ENCODE data around the gene TCF7L2. TPM values are rescaled to one million over a fixed set of nuclear protein-coding genes. Genes with fewer than 3 reads are reported as not detected.
A peak's percentile ranks its signal among the peaks of the same experiment; 100 is the strongest.

TCF7L2 gene
- total RNA-seq, 1 donor from 2014 or later, result 76.4 TPM

DNA sequence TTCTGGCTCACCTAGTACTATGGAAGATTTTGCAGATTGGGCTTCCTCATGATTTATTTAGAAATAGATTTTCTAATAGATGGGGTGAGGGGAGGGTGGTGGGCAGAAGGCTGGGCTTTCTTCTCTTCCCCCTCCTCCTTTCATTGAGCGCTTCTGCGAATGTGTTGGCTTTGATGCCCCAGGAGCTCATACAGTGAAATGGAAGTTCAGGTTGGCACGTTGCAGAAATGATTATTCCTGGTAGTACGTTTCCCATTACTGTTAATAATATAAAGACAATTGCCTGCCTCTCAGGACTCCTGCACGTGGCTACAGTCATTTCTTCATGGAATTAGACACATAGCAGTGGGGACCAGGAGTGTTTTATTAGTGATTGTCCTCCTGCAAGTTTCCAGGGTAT, 39.8 kb downstream of the TCF7L2 start:
- Mint-ChIP-seq H3K9me3 (peaks cover 4% of the 10 kb centered on the region), H3K27me3 (ENCODE audit: low read depth) (no peaks in the 10 kb centered on the region), H3K27ac (no peak overlapping the region), H3K4me3 (no peak overlapping the region), H3K4me1 (peaks cover 52% of the 10 kb centered on the region), H3K36me3 (peaks cover 11% of the 10 kb centered on the region)
- DNase-seq (ENCODE audit: low spot score in 2 of 2, unreplicated experiment in 2 of 2), result no peak
- TF ChIP-seq, protein P1, sequence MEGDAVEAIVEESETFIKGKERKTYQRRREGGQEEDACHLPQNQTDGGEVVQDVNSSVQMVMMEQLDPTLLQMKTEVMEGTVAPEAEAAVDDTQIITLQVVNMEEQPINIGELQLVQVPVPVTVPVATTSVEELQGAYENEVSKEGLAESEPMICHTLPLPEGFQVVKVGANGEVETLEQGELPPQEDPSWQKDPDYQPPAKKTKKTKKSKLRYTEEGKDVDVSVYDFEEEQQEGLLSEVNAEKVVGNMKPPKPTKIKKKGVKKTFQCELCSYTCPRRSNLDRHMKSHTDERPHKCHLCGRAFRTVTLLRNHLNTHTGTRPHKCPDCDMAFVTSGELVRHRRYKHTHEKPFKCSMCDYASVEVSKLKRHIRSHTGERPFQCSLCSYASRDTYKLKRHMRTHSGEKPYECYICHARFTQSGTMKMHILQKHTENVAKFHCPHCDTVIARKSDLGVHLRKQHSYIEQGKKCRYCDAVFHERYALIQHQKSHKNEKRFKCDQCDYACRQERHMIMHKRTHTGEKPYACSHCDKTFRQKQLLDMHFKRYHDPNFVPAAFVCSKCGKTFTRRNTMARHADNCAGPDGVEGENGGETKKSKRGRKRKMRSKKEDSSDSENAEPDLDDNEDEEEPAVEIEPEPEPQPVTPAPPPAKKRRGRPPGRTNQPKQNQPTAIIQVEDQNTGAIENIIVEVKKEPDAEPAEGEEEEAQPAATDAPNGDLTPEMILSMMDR (IDR thresholded peaks at IDR 0.05; ENCODE audit: unreplicated experiment), result no peak

DNA sequence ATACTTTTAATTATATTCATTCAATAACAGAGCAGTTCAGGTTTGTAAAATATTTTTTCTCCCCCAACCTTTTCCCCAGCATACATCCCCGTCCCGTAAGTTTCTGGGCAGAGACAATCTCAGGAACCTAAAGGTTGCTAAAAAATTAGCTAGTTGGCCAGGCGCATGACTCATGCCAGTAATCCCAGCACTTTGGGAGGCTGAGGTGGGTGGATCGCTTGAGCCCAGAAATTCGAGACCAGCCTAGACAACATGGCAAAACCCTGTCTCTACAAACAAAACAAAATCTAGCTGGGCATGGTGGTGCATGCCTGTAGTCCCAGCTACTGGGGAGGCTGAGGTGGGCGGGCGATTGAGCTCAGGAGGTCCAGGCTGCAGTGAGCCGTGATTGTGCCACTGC, 40.2 kb downstream of the TCF7L2 start:
- no peak for DNase-seq (ENCODE audit: low spot score in 2 of 2, unreplicated experiment in 2 of 2)
- no peaks in the 10 kb centered on the region for H3K27me3 Mint-ChIP-seq (ENCODE audit: low read depth)

DNA sequence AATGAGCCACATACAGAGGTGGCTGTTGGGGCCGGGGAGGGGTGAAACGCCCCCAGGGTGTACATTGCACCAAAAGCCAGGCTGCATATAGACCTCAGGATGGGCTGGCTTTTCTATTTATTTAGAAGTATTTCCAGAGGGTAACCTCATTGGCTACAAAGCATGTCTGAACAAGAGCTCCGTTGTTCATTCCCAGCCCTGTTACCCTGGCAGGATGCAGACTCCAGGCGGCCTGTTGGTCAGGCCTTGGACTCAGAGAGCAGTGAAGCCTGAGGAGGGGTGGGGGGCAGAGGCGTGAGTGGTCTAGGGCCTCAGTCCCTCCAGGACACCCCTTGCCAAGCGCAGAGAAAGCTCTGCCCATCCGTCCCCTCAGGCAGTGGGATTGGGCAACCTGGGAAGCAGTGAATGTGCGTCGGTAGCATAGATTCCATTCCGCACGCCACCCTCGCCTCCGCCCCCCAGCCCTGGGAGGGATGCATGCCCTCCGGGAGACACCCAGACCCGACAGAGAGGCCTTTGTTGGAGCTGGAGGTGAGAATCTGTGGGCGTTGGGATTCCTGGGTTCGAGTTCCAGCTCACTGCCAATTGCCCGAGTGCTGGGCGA, 41.9 kb downstream of the TCF7L2 start:
- no peaks in the 10 kb centered on the region for H3K27me3 Mint-ChIP-seq (ENCODE audit: low read depth)
- no peak overlapping the region for H3K4me3 Mint-ChIP-seq
- H3K36me3 Mint-ChIP-seq, result peaks cover 17% of the 10 kb centered on the region
- no peak overlapping the region for H3K27ac Mint-ChIP-seq
- TF ChIP-seq, protein P1 (IDR thresholded peaks at IDR 0.05; ENCODE audit: unreplicated experiment), result no peak
- H3K4me1 Mint-ChIP-seq, result peaks cover 30% of the 10 kb centered on the region
- peaks cover 4% of the 10 kb centered on the region for H3K9me3 Mint-ChIP-seq
- no peak for DNase-seq (ENCODE audit: low spot score in 2 of 2, unreplicated experiment in 2 of 2)

More for the DNA sequence above, 40.2 kb downstream of the TCF7L2 start:
- H3K4me3 Mint-ChIP-seq, result no peak overlapping the region
- H3K9me3 Mint-ChIP-seq, result peaks cover 4% of the 10 kb centered on the region
- peaks cover 47% of the 10 kb centered on the region for H3K4me1 Mint-ChIP-seq
- TF ChIP-seq, protein P1 (IDR thresholded peaks at IDR 0.05; ENCODE audit: unreplicated experiment), result no peak
- peaks cover 11% of the 10 kb centered on the region for H3K36me3 Mint-ChIP-seq
- H3K27ac Mint-ChIP-seq, result no peak overlapping the region

DNA sequence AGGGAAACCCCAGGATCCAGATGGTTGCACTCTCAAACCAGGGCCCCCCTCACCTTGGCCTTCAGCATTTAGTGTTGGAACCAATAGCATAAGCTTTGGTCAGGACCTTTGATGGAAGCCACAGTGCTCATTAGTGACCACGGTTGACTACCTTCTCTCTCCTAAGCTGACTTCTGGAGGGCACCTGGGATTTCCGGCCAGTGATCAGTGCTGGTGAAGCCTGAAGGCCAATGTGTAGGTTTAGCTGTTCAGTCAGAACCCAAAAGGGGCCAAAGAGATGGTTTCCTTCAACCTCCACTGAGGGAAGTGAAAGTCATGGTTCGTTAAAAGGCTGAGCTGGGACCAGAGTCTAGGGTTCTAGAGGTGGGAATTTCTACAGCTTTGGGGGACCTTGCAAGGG, 46.4 kb downstream of the TCF7L2 start:
- peaks cover 19% of the 10 kb centered on the region for H3K36me3 Mint-ChIP-seq

DNA sequence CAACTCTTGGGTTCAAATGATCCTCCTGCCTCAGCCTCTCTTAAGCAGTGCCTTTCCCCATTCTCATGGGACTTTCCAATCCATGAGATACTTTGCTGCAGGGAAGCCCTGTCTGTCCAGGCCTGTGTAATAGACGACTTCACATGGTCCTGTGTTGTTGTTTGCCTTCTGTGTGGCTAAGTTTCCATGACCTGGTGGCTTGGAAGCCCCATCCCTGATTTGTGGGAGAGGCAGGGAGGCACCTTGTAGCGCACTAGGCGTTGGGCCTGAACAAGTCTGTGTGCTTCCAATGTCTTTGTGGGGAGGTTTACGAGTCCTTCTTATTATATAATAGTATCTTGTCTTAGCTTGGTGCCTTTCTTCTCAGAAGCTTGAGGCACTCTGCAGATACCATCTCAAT, 49.1 kb downstream of the TCF7L2 start:
- Mint-ChIP-seq H3K27ac (peak overlapping the region; percentile 98), H3K4me3 (no peak overlapping the region), H3K9me3 (peaks cover 3% of the 10 kb centered on the region), H3K36me3 (peaks cover 21% of the 10 kb centered on the region), H3K27me3 (ENCODE audit: low read depth) (no peaks in the 10 kb centered on the region), H3K4me1 (peaks cover 42% of the 10 kb centered on the region)
- TF ChIP-seq, protein P1 (IDR thresholded peaks at IDR 0.05; ENCODE audit: unreplicated experiment), result no peak
- DNase-seq (ENCODE audit: low spot score in 2 of 2, unreplicated experiment in 2 of 2), result no peak

More for the DNA sequence above, 46.4 kb downstream of the TCF7L2 start:
- H3K4me1 Mint-ChIP-seq, result peaks cover 31% of the 10 kb centered on the region
- H3K4me3 Mint-ChIP-seq, result no peak overlapping the region
- no peak for DNase-seq (ENCODE audit: low spot score in 2 of 2, unreplicated experiment in 2 of 2)
- TF ChIP-seq, protein P1 (IDR thresholded peaks at IDR 0.05; ENCODE audit: unreplicated experiment), result no peak
- H3K27ac Mint-ChIP-seq, result no peak overlapping the region
- H3K27me3 Mint-ChIP-seq (ENCODE audit: low read depth), result no peaks in the 10 kb centered on the region
- peaks cover 4% of the 10 kb centered on the region for H3K9me3 Mint-ChIP-seq

All from mesothelial cell of epicardium (in vitro differentiated cells).